NCI-H187 (cell line): ENCODE data around the gene OTC.
A peak's percentile ranks its signal among the peaks of the same experiment; 100 is the strongest.

ENCODE experiments used
- DNase-seq, 2 experiments: peaks; one replicate each; lab custom pipeline; 2025; lab: John Stamatoyannopoulos, UW

OTC gene

GRCh38 chrX:38352362-38352761 lies at the start of gene OTC:
OTC (plus strand) TSS chrX:38352604; CDS start chrX:38352697, 93 bp downstream.
- no peak for DNase-seq

DNA sequence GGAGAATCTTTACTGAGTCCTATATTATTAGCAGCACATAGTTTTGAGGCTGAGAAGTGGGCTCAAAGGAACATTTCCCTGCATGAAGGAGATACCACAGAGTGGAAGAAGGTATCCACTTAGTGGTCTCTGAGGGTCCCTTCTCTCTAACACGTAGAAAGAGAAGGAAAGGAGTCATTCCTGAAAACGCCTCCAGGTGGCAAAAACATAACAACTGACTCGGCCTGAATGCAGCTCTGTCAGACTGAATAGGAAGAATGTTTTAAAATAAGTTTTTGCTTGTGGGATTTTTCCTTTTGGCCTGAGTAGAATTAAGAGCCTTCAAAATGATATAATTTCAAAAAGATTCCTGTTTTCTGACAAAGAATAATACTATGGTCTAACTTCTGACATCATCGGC lies 48.4 kb upstream of the OTC start:
- DNase-seq = no peak

DNA sequence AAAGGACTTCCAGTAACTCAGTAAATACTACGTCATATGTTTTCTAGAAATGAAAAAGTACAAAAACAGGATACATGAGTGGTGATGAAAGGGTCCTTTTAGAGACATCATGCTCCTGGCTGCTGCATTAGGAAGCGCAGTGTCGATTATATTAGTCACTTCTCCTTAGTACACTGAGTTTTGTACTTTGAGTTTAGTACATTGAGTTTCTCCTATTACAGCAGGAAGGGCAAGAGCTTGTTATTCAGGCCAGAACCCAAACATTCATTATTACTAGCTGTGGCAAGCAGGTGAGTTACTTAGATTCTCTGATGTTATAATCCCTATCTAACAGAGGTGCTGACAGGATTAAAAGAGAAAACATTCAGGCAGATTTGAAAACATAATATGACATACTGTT lies 46.4 kb upstream of the OTC start:
- DNase-seq = no peak

GRCh38 chrX:38311743-38312142 lies 40.7 kb upstream of the OTC start:
- DNase-seq = no peak

- DNase-seq = no peak
These were observed 40.0 kb upstream of the OTC start for GRCh38 chrX:38312436-38312835.

GRCh38 chrX:38313190-38313589 lies 39.2 kb upstream of the OTC start:
- DNase-seq = no peak

- DNase-seq = no peak
These were observed 37.2 kb upstream of the OTC start for GRCh38 chrX:38315186-38315585.

- no peak for DNase-seq
These were observed 34.2 kb upstream of the OTC start for GRCh38 chrX:38318196-38318595.

DNA sequence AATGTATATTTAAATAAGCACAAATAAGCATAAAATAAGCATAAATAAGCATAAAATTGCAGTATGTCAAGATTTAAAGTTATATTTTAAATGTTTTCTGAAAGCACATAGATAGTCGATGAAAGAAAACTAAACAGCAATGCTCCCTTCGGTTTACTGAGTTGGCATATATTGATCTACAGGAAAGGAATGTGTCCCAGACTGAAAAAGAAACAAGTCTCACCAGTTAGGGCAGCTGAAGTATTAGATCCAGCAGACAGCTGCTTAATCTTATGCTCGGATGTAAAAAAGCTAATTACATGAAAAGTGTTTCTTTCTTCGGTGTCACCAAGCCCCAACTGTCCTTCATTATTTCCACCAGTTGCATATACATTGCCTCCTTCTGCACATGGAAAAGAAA lies 33.8 kb upstream of the OTC start:
- no peak for DNase-seq

- no peak for DNase-seq
These were observed 31.6 kb upstream of the OTC start for GRCh38 chrX:38320819-38321218.

DNA sequence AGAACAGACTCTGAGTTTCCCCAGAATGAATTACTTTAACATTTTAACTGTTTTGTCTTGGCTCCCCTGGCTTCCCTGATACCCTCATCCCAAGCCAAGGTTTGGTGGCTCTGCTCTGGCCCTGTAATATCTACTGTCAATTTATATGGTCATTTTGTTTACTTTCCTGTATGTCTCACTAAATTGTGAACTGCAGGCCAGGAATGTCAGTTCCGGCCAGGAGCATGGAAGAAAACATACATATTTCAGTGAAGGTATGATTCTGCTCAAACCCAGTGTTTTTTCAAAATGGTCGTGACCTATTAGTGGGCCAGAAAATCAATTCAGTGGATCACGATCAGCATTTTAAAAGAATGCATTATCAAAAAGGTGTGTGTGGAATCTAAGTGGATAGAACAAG lies 26.3 kb upstream of the OTC start:
- DNase-seq = no peak

- DNase-seq = peak; percentile 48 to 68
These were observed 25.2 kb upstream of the OTC start, which contains the start of gene RPGR for GRCh38 chrX:38327007-38327774. RPGR (minus strand) TSS chrX:38327509; CDS start chrX:38327367, 142 bp downstream.

- DNase-seq = no peak
These were observed 24.7 kb upstream of the OTC start for GRCh38 chrX:38327775-38328081.

DNA sequence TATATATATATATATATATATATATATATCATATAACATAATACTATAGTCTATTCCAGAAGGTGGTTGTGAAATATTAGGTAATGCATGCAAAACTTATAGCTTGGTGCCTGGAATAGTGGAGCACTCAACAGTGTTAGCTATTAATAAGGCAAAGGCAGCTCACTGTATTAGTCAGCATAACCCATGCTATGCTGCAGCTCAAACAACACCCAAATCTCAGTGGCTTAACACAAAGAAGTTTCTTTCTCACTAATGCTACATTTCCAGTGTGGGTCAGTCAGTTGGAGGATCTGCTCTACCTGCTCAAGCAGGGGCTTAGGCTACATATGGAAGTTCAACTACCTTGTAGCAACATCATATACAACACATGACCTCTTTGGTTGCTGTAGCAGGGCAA lies 19.9 kb upstream of the OTC start:
- DNase-seq = no peak

DNA sequence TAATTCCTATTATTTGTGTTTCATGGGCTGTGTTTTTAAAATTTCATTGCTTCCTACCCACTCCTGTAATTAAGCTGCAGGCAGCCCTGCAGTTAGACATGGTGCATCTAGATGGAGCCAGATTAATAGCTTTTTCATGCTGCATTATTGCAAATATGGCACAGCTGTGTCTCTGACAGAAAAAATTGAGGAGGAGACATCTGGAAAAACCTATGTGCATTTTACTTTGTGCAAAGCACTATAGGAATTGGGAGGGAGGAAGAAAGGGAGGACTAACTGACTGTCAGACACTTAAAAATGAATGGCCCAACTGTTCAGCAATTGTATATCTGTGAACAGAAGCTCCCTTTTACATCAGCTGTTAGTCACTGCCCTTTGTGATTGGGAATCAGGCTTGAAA lies 17.0 kb upstream of the OTC start:
- no peak for DNase-seq

DNA sequence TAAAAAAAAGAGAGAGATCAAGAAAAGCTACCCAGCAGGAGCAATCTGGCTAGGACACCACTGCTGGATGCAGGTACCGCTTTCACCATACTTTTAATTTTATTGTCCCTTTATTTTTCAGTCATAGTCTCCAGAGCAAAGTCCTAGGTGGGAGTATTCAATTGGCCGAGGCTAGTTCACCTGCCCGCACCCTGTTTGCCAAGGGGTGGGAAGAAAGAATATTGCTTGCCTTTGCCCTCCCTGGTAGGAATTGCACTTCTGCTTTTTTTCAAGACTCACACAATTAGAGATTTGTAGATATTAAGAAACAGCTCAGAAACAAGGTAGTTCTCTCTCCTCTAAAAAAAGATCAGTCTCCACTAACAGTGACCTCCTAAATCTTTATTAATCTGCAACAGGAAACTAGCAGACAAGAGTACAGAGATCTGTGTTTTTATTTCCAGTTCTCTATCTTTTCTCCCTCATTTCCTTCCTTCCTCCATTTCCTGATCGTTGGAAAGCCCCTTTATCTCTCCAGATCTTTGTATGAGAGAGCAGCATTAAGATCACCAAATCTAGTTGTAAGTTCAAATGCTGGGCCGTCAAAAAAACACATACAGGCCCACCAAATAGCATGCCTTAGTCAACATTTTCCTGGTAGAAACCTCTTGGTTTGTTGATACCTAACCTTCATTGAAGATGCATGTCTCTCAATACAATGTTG lies 15.7 kb upstream of the OTC start:
- no peak for DNase-seq

DNA sequence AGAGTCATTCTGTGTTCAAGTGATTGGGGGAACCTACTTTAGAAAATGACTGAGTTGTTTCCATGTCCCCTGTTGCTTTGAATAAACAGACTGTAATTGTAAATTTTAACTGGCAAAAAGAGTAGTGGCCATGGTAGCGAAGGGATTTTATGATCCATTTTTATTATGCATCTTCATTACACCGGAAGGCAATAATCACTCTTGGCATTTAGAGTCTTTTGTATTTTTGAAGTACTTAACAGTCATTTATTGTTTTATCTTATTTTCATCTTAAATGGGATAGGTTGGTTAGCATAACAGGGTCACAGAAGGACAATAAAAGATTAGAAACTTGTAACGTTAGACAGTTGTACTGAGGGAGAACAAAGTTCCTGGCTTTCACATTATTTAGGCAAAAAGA lies 11.0 kb upstream of the OTC start:
- no peak for DNase-seq

DNA sequence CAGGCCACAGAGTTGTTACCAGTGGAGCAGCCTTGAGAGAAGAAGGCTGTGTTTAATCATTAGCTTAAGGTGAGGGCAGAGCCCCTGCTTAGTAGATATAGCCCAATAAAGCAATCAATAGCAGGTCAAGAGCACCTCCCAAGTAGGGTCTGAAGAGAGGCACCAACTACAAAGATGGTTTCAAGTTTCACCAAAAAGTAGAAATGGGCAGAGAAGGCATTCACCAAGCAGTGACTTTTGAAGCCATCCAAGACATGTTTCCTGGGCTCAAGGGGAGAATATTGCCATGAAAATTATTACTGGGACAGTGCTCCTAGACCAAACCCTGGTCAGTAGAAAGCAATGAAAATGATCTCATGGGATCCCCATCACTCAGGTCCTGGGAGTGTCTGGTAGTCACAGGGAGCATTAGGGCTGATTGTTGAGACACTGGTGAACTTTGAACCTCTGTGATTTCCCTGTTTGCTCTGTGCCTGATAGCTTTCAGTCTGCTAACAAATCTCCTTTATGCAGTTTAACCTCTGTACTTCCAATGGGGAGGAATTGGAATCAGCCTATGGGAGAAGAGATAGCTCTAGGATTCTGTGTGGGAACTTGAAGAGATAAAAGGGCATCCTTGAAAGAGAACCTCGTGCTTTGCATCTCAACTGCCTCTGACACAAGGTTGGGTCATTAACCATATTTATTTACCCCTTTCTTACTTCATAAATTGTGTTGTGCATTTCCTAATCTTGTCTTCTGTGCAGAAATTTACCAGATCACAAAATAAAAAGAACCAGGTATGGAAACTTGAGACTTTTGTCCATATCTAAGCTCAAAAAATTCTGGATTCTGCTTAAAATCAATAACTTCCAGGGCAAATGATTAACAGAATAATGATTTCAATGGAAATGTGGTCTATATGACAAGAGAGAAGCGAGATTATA lies 9.3 kb upstream of the OTC start:
- DNase-seq = no peak

- DNase-seq = no peak
These were observed 6.3 kb upstream of the OTC start for GRCh38 chrX:38346150-38346549.

DNA sequence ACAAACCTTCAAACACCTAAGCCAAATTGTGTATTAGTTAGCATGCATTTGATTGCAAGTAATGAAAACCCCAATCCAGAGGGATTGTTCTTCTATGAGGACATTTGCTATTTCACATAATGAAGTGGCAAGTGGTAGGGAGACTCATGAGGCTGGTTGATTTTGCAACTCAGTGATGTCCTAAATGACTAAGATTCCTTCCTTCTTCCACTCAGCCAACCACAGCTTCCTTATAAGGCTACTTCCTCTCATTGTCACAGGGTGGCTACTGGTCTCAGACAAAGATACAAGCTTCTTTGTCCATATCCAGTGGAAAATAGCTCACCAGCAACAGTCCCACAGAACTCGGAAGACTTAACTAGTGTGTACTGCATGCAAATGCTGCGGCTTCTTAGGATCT lies 5.3 kb upstream of the OTC start:
- DNase-seq = no peak

DNA sequence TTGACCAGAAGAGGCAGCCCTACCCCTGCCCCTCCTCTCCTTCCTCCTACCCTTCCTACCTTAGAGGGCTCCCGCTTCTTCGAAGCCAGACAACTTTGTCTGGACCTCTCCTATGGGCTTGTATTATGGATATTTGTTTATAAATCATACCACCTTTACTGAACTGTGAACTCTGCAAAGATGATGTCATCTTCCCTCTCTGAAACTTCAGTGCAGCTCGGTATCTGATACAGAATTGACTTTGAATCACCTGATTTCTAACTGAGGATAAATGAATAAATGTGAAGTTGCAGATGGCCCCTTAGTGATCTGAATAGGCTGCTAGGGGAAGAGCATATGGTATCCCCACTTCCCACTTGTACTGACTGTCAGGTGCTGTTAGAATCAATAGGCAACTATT lies 1.1 kb upstream of the OTC start:
- DNase-seq = no peak

- no peak for DNase-seq
These were observed 4.0 kb downstream of the OTC start for GRCh38 chrX:38356401-38356800.
